Measurements from ENCODE around the gene CCNG2. TPM values are rescaled to one million over a fixed set of nuclear protein-coding genes. Genes with fewer than 3 reads are reported as not detected.

Gene CCNG2
- total and polyA plus RNA-seq, 9 of the 15 experiments (the other 6 are each of a cell fraction or from before 2014, with no cell fraction given) = 0.49 to 6.6 (median 2.9) TPM

DNA sequence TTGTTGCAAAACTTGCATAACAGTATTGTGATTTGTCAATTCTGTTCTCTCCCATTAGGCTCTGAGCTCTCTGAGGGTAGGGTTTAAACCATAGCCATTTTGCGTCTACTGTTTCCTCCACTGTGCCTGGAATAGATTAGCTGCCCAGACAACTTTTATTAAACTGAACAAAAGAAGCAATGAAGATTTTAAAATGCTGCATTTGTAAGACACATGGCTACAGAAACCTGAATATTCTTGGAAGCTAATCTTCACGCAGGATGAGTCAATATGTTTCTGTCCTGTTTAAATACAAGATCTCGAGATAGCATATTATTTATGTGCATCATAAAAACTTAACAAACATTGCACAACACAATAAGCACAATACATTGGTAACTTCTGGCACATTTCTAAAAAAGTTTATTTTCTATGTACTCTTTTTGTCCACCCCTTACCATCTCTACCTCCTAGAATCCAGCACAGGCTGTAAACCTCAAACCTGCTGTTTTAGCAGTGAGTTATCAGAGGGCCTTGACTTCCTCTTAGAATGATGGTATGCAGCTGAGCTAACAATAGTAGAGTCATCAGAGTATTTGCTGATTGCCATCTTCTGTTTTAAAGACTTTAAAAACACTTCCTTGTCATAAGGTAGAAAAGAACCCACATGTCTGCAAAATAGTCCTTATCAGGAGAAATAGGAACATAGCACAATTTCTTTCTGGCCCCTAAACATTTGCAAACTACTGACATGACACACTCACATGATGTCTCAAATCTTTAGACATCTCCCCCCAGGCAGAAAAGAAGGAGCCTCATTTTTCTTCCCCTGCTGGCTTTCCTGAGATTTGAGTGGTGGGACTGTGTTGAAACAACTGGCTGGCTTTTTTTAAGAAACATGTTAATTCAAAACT is 10.6 kb upstream of the CCNG2 start (continued):
- no peak for TF ChIP-seq SMARCA5 (IDR thresholded peaks at IDR 0.05)
- no peak for TF ChIP-seq ZBED1 (IDR thresholded peaks at IDR 0.05)
- no peak for TF ChIP-seq RBM22 (IDR thresholded peaks at IDR 0.05; ENCODE audit: low read depth, low read length, poor library complexity, severe bottlenecking)
- no peak for TF ChIP-seq MEF2A (IDR thresholded peaks at IDR 0.05; ENCODE audit: control insufficient read depth, low read depth, low read length)
- 0 out of 2 replicates have a peak, but pooled peaks have one; percentile 17 for TF ChIP-seq ZEB2 (IDR thresholded peaks at IDR 0.05)
- TF ChIP-seq TBL1XR1 (IDR thresholded peaks at IDR 0.05; ENCODE audit: low read length in 2 of 2) = peak in 1 of 2 experiments; percentile 45; a peak in 1 of 4 replicates
- TF ChIP-seq, protein P1, sequence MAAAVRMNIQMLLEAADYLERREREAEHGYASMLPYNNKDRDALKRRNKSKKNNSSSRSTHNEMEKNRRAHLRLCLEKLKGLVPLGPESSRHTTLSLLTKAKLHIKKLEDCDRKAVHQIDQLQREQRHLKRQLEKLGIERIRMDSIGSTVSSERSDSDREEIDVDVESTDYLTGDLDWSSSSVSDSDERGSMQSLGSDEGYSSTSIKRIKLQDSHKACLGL (CRISPR knock-in tag; IDR thresholded peaks at IDR 0.05; ENCODE audit: borderline replicate concordance, poor library complexity, severe bottlenecking) = no peak

DNA sequence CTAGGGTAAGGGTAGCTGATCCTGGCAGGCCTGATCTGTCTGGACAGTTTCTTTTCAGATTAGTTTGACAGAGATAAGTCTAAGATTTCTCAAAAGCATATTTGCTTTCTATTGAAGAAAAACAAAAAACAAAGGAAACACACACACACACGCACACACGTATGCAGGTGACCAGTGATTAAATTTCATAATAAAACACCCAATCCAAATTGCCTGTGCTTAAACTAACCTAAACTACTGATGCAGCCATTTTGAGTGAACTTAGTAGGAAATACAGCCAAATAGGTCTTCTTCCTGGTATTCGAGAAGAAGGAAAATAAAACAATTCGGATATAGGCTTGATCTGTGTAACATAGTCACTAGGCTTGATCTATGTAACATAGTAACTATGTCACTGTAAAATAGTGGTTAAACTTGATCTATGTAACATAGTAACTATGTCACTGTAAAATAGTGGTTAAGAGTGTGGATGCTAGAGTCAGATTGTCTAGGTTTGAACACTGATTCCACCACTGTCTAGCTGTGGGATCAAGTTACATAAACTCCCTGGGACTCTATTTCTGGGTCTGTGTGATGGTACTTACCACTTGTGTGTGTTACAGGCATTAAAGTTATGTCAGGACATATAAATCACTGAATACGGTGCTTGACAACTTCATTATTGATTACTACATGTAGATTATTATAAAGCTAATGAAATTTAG is 9.8 kb upstream of the CCNG2 start:
- intact Hi-C loops (cut with micrococcal nuclease) (no loop called here), in situ Hi-C loops (cut with MboI) (no loop called here)
- peaks cover 0 to 16% of the 10 kb centered on the region in 2 experiments; a peak in 3 of 5 replicates for H3K4me1 ChIP-seq (replicated peaks in 1 of 2; ENCODE audit: control insufficient read depth in 2 of 2, insufficient read depth in 2 of 2, low read length in 2 of 2)
- no peak for DNase-seq (ENCODE audit: extremely low read depth in 1 of 4, low spot score in 3 of 4)
- no peaks in the 10 kb centered on the region for H4K20me1 ChIP-seq (replicated peaks; ENCODE audit: control insufficient read depth, insufficient read depth, low read length)
- FAIRE-seq = no peak
- H2AFZ ChIP-seq (ENCODE audit: low read depth, low read length) = peak overlapping the region; percentile 30; the same call in 1 of the 2 replicates
- H3K27ac ChIP-seq (ENCODE audit: extremely low read depth, low read depth, low read length) = no peak overlapping the region
- BruUV-seq (replicated peaks) = no TSS peak
- 48% methylated on average over 5 of the region's 5 CpGs for WGBS (ENCODE audit: insufficient coverage, low coverage, missing lambda C conversion rate)
- no peak overlapping the region for H3K9ac ChIP-seq (ENCODE audit: insufficient read depth in 1 of 2, low read depth in 2 of 2, low read length in 2 of 2)
- no peaks in the 10 kb centered on the region for H3K27me3 ChIP-seq (ENCODE audit: control insufficient read depth in 2 of 2, insufficient read depth in 2 of 2, low read length in 2 of 2)
- no peaks in the 10 kb centered on the region for H3K9me3 ChIP-seq (replicated peaks; ENCODE audit: control insufficient read depth, insufficient read depth, low read depth, low read length)
- no peaks in the 10 kb centered on the region for H3K79me2 ChIP-seq (ENCODE audit: control insufficient read depth, insufficient read depth, low read length)
- no peak overlapping the region for H3K4me3 ChIP-seq
- H3K36me3 ChIP-seq (ENCODE audit: control insufficient read depth, insufficient read depth, low read length) = no peaks in the 10 kb centered on the region
- no peak overlapping the region for H3K4me2 ChIP-seq (ENCODE audit: insufficient read depth, low read length)
- ChIA-PET CTCF (ENCODE audit: low intra/inter-chr PET ratio) (no interaction called here), POLR2A (interaction anchor here (0.6 to 1.6 kb wide), 2 partner anchors 9 to 1606 kb away, joined by 3 to 4 read pairs; no protein-coding TSS in a partner anchor)
- H3K9me1 ChIP-seq (ENCODE audit: control insufficient read depth, insufficient read depth, low read length) = no peaks in the 10 kb centered on the region
- peak; percentile 49; the same call in 1 of the 3 replicates for ATAC-seq
- TF ChIP-seq, protein P2, sequence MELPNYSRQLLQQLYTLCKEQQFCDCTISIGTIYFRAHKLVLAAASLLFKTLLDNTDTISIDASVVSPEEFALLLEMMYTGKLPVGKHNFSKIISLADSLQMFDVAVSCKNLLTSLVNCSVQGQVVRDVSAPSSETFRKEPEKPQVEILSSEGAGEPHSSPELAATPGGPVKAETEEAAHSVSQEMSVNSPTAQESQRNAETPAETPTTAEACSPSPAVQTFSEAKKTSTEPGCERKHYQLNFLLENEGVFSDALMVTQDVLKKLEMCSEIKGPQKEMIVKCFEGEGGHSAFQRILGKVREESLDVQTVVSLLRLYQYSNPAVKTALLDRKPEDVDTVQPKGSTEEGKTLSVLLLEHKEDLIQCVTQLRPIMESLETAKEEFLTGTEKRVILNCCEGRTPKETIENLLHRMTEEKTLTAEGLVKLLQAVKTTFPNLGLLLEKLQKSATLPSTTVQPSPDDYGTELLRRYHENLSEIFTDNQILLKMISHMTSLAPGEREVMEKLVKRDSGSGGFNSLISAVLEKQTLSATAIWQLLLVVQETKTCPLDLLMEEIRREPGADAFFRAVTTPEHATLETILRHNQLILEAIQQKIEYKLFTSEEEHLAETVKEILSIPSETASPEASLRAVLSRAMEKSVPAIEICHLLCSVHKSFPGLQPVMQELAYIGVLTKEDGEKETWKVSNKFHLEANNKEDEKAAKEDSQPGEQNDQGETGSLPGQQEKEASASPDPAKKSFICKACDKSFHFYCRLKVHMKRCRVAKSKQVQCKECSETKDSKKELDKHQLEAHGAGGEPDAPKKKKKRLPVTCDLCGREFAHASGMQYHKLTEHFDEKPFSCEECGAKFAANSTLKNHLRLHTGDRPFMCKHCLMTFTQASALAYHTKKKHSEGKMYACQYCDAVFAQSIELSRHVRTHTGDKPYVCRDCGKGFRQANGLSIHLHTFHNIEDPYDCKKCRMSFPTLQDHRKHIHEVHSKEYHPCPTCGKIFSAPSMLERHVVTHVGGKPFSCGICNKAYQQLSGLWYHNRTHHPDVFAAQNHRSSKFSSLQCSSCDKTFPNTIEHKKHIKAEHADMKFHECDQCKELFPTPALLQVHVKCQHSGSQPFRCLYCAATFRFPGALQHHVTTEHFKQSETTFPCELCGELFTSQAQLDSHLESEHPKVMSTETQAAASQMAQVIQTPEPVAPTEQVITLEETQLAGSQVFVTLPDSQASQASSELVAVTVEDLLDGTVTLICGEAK (IDR thresholded peaks at IDR 0.05) = no peak
- TF ChIP-seq, protein P2 (CRISPR knock-in tag; IDR thresholded peaks at IDR 0.05) = 0 out of 2 replicates have a peak, but pooled peaks have one; percentile 29
